ENCODE measurements around the gene LRMDA.

GRCh38 chr10:76007667-76008181 lies 576.3 kb downstream of the LRMDA start:
- TF ChIP-seq NFIC (IDR thresholded peaks at IDR 0.05; ENCODE audit: low read depth, low read length) (no peak), ATF3 (IDR thresholded peaks at IDR 0.05; ENCODE audit: borderline replicate concordance, extremely low read depth, low read depth, low read length) (no peak), MEF2B (IDR thresholded peaks at IDR 0.05; ENCODE audit: partially characterized antibody, poor library complexity, severe bottlenecking) (no peak), CEBPB (IDR thresholded peaks at IDR 0.05; ENCODE audit: borderline replicate concordance in 1 of 2, low read depth in 2 of 2, low read length in 2 of 2) (no peak), POLR2AphosphoS5 (IDR thresholded peaks at IDR 0.05; ENCODE audit: low read length) (no peak)
- TF ChIP-seq, protein P1, sequence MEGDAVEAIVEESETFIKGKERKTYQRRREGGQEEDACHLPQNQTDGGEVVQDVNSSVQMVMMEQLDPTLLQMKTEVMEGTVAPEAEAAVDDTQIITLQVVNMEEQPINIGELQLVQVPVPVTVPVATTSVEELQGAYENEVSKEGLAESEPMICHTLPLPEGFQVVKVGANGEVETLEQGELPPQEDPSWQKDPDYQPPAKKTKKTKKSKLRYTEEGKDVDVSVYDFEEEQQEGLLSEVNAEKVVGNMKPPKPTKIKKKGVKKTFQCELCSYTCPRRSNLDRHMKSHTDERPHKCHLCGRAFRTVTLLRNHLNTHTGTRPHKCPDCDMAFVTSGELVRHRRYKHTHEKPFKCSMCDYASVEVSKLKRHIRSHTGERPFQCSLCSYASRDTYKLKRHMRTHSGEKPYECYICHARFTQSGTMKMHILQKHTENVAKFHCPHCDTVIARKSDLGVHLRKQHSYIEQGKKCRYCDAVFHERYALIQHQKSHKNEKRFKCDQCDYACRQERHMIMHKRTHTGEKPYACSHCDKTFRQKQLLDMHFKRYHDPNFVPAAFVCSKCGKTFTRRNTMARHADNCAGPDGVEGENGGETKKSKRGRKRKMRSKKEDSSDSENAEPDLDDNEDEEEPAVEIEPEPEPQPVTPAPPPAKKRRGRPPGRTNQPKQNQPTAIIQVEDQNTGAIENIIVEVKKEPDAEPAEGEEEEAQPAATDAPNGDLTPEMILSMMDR (IDR thresholded peaks at IDR 0.05 in 2 of 3, conservative IDR thresholded peaks at IDR 0.05 in 1 of 3; ENCODE audit: control insufficient read depth in 2 of 3, extremely low read depth in 1 of 3, insufficient read depth in 1 of 3, low read depth in 3 of 3, low read length in 3 of 3), result no peak

Measured in GM12878 (cell line).